Breast epithelium (tissue), 4 donors: ENCODE data around the gene PAPOLB. TPM values are rescaled to one million over a fixed set of nuclear protein-coding genes. Genes with fewer than 3 reads are reported as not detected.
A peak's percentile ranks its signal among the peaks of the same experiment; 100 is the strongest.

Experiments used
- DNase-seq, 2 donors: peaks; one replicate each; pipeline ENCODE4 v3.0.0-alpha.2; 2019; ENCODE audit warnings: low spot score in 2 of 2
- H3K27ac ChIP-seq, 2 donors: fragments of 200-600 bp; sonication (generic) in 1 of 2; one replicate each; pipeline ENCODE4 v1.5.1; 2016 to 2019; ENCODE audit warnings: mild to moderate bottlenecking in 1 of 2
- H3K27me3 ChIP-seq, 2 donors: fragments of 200-600 bp; sonication (generic) in 1 of 2; one replicate each; pipeline versions ENCODE4 v1.5.1 to v1.6.0; 2017 to 2019; ENCODE audit warnings: control low read depth in 1 of 2, mild to moderate bottlenecking in 1 of 2
- H3K36me3 ChIP-seq: fragments of 200-600 bp; one replicate; pipeline ENCODE4 v1.5.1; 2019
- H3K4me1 ChIP-seq, 2 donors: fragments of 200-600 bp; sonication (generic); one replicate each; pipeline ENCODE4 v1.5.1; 2016 to 2019; ENCODE audit warnings: control low read depth in 1 of 2
- H3K4me3 ChIP-seq, 3 donors: fragments of 200-600 bp; sonication (generic); 1 replicate in 2 of 3; 2 replicates in 1 of 3; pipeline ENCODE4 v1.5.1; 2016 to 2019; ENCODE audit warnings: mild to moderate bottlenecking in 3 of 3, moderate library complexity in 2 of 3
- H3K9me3 ChIP-seq, 2 donors: fragments of 200-600 bp; sonication (generic) in 1 of 2; one replicate each; pipeline ENCODE4 v1.5.1; 2016 to 2019; ENCODE audit warnings: control low read depth in 1 of 2
- CTCF ChIP-seq, 3 donors: fragments of 450-650 bp; IDR thresholded peaks; one replicate each; pipeline ENCODE4 v1.5.1; 2016 to 2017; ENCODE audit warnings: antibody characterized with exemption in 3 of 3, mild to moderate bottlenecking in 3 of 3, moderate library complexity in 3 of 3
- POLR2A ChIP-seq: fragments of 450-650 bp; IDR thresholded peaks from one replicate; pipeline ENCODE4 v1.6.1; 2016; ENCODE audit warnings: antibody characterized with exemption, mild to moderate bottlenecking, moderate library complexity
- POLR2AphosphoS5 ChIP-seq, 3 donors: sonication (generic); formaldehyde crosslinking; IDR thresholded peaks; one replicate each; pipeline ENCODE4 v1.6.1; 2017; ENCODE audit warnings: antibody characterized with exemption in 3 of 3
- intact Hi-C: fragments of 100-400 bp; cut with DNase I; formaldehyde crosslinking; loops from one replicate; pipeline ENCODE4 v1.15.1; 2023; ENCODE audit warnings: low total_unique reads
- total RNA-seq, 3 donors: library from RNA; depleted of rRNA; stranded (reverse); fragments of >200 nt; gene quantifications; one replicate each; pipeline ENCODE4 v1.1.0, GENCODE V29; 2016

Gene PAPOLB
- total RNA-seq, 3 donors from 2014 or later, result 0.15 to 0.48 (median 0.33) TPM

GRCh38 chr7:4888161-4888560 is 26.3 kb upstream of the PAPOLB start:
- TF ChIP-seq POLR2AphosphoS5 (IDR thresholded peaks at IDR 0.05), result no peak
- no peak for TF ChIP-seq POLR2A
- no peak for TF ChIP-seq CTCF (IDR thresholded peaks at IDR 0.05)
- no peak for DNase-seq
- Histone ChIP-seq H3K36me3 (no peaks in the 10 kb centered on the region), H3K4me1 (peaks cover 0 to 6% of the 10 kb centered on the region in 2 donors), H3K27ac (no peak overlapping the region), H3K4me3 (no peak overlapping the region), H3K27me3 (peaks cover 0 to 8% of the 10 kb centered on the region in 2 donors), H3K9me3 (no peaks in the 10 kb centered on the region)
- intact Hi-C loops, result no loop called here

DNA sequence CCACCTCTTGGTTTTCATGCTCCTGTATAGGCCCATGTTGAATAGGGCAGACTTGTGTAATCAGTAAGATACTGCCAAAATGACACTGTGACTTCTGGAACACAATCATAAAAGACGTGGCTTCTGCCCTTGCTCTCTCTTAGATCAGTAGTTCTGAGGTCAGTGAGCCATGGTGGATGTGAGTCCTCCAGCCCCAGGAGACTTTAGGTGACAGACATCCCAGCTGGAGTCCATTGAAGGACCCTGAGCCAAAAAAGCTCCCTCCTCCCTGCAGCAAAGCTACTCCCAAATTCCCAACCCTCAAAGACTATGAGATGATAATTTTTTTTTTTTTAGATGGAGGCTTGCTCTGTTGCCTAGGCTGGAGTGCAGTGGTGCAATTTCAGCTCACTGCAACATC is 24.8 kb upstream of the PAPOLB start:
- Histone ChIP-seq H3K36me3 (no peaks in the 10 kb centered on the region), H3K4me1 (peaks cover 4 to 9% of the 10 kb centered on the region in 2 donors), H3K27ac (no peak overlapping the region), H3K27me3 (peaks cover 0 to 8% of the 10 kb centered on the region in 2 donors), H3K9me3 (no peaks in the 10 kb centered on the region), H3K4me3 (no peak overlapping the region)
- intact Hi-C loops, result no loop called here
- no peak for TF ChIP-seq POLR2AphosphoS5 (IDR thresholded peaks at IDR 0.05)
- TF ChIP-seq CTCF (IDR thresholded peaks at IDR 0.05), result no peak
- TF ChIP-seq POLR2A, result no peak
- no peak for DNase-seq

- H3K27ac ChIP-seq, result no peak overlapping the region
- H3K27me3 ChIP-seq, result peaks cover 0 to 8% of the 10 kb centered on the region in 2 donors
- DNase-seq, result no peak
- H3K4me3 ChIP-seq, result no peak overlapping the region
- H3K36me3 ChIP-seq, result no peaks in the 10 kb centered on the region
- intact Hi-C loops, result no loop called here
- TF ChIP-seq CTCF (IDR thresholded peaks at IDR 0.05) (no peak), POLR2AphosphoS5 (IDR thresholded peaks at IDR 0.05) (no peak), POLR2A (no peak)
- H3K4me1 ChIP-seq, result peaks cover 4 to 9% of the 10 kb centered on the region in 2 donors
- H3K9me3 ChIP-seq, result no peaks in the 10 kb centered on the region
These were observed 23.5 kb upstream of the PAPOLB start for GRCh38 chr7:4885317-4885807.

- TF ChIP-seq CTCF (IDR thresholded peaks at IDR 0.05) (no peak), POLR2A (no peak), POLR2AphosphoS5 (IDR thresholded peaks at IDR 0.05) (no peak)
- Histone ChIP-seq H3K36me3 (no peaks in the 10 kb centered on the region), H3K27me3 (peaks cover 0 to 8% of the 10 kb centered on the region in 2 donors), H3K27ac (no peak overlapping the region), H3K9me3 (no peaks in the 10 kb centered on the region), H3K4me3 (peak overlapping the region in 1 of 3 donors; percentile 88), H3K4me1 (peaks cover 4 to 9% of the 10 kb centered on the region in 2 donors)
- DNase-seq, result no peak
- intact Hi-C loops, result no loop called here
These were observed 22.3 kb upstream of the PAPOLB start for GRCh38 chr7:4884164-4884563.

- Histone ChIP-seq H3K4me1 (peaks cover 4 to 9% of the 10 kb centered on the region in 2 donors), H3K27ac (peak within 1 kb of the TSS; percentile 83 to 91), H3K4me3 (peak within 1 kb of the TSS; percentile 58 to 88 (median 70)), H3K27me3 (peaks cover 0 to 8% of the 10 kb centered on the region in 2 donors), H3K9me3 (no peaks in the 10 kb centered on the region), H3K36me3 (no peaks in the 10 kb centered on the region)
- TF ChIP-seq POLR2AphosphoS5 (IDR thresholded peaks at IDR 0.05) (no peak), CTCF (IDR thresholded peaks at IDR 0.05) (peak; percentile 40 to 65 (median 61))
- peak; percentile 88 to 94 for DNase-seq
- intact Hi-C loops, result no loop called here
These were observed 21.7 kb upstream of the PAPOLB start, which contains the start of gene RADIL for GRCh38 chr7:4883372-4884144. RADIL (minus strand) TSS chr7:4883716; CDS start chr7:4878139, 5,577 bp downstream.
